CD8-positive, alpha-beta memory T cell (primary cell): ENCODE data around the gene CCDC91. TPM values are rescaled to one million over a fixed set of nuclear protein-coding genes. Genes with fewer than 3 reads are reported as not detected.
"Not testable (repeated sequence)": the region's sequence is repeated elsewhere in the genome, so short reads cannot be mapped to it uniquely, and the experiment has no call there.

Experiments
- CTCF ChIA-PET: fragments of 350-600 bp; sonication (Branson Sonifier 250); formaldehyde crosslinking; loops from one replicate; lab custom pipeline; 2021; ENCODE audit warnings: antibody characterized with exemption; lab: Charles Lee
- POLR2A ChIA-PET: fragments of 350-600 bp; sonication (Branson Sonifier 250); formaldehyde crosslinking; loops from one replicate; lab custom pipeline; 2021; ENCODE audit warnings: antibody characterized with exemption; lab: Charles Lee
- DNase-seq, 5 donors: peaks; one replicate each; pipeline versions ENCODE4 v3.0.0 to v3.0.0-alpha.2; 2020 to 2022; ENCODE audit warnings: mixed read lengths in 1 of 5
- H3K27ac ChIP-seq: one replicate; pipeline ENCODE4 v1.7.0; 2013; ENCODE audit warnings: low read depth, mild to moderate bottlenecking, low read length, moderate library complexity
- H3K27me3 ChIP-seq: 2 replicates; pipeline ENCODE4 v1.7.0; 2013; ENCODE audit warnings: low read length, mild to moderate bottlenecking; ENCODE audit not compliant: insufficient read depth, poor library complexity, severe bottlenecking
- H3K36me3 ChIP-seq: 2 replicates; pipeline ENCODE4 v1.7.0; 2013; ENCODE audit warnings: mild to moderate bottlenecking, low read length, moderate library complexity; ENCODE audit not compliant: insufficient read depth
- H3K4me1 ChIP-seq: 2 replicates; pipeline ENCODE4 v1.7.0; 2013; ENCODE audit warnings: mild to moderate bottlenecking, low read length, moderate library complexity; ENCODE audit not compliant: insufficient read depth
- H3K4me3 ChIP-seq: 2 replicates; pipeline ENCODE4 v1.7.0; 2013; ENCODE audit warnings: mild to moderate bottlenecking, low read length
- H3K9me3 ChIP-seq: 2 replicates; pipeline ENCODE4 v1.7.0; 2013; ENCODE audit warnings: mild to moderate bottlenecking, low read length
- H3K27ac Mint-ChIP-seq, 8 donors: one replicate each; pipeline ENCODE4 v1.8.0; 2020 to 2021; ENCODE audit warnings: mixed read lengths in 8 of 8, mild to moderate bottlenecking in 6 of 8, inconsistent platforms in 3 of 8, moderate library complexity in 3 of 8
- H3K27me3 Mint-ChIP-seq, 2 donors: one replicate each; pipeline ENCODE4 v1.8.0; 2020 to 2021; ENCODE audit warnings: mixed read lengths in 2 of 2, mild to moderate bottlenecking in 1 of 2, moderate library complexity in 1 of 2
- H3K36me3 Mint-ChIP-seq, 3 donors: one replicate each; pipeline ENCODE4 v1.8.0; 2020 to 2021; ENCODE audit warnings: mixed read lengths in 3 of 3, inconsistent platforms in 1 of 3, mild to moderate bottlenecking in 1 of 3
- H3K4me1 Mint-ChIP-seq, 3 donors: one replicate each; pipeline ENCODE4 v1.8.0; 2020 to 2021; ENCODE audit warnings: mixed read lengths in 3 of 3, inconsistent platforms in 1 of 3, mild to moderate bottlenecking in 1 of 3
- H3K4me3 Mint-ChIP-seq, 7 donors: one replicate each; pipeline ENCODE4 v1.8.0; 2020 to 2021; ENCODE audit warnings: mixed read lengths in 7 of 7, mild to moderate bottlenecking in 6 of 7, moderate library complexity in 4 of 7, inconsistent platforms in 2 of 7
- H3K9me3 Mint-ChIP-seq, 5 donors: one replicate each; pipeline ENCODE4 v1.8.0; 2020 to 2022; ENCODE audit warnings: mixed read lengths in 5 of 5, mild to moderate bottlenecking in 3 of 5, moderate library complexity in 2 of 5, inconsistent platforms in 1 of 5
- polyA plus RNA-seq: library from polyadenylated mRNA; unstranded; fragments of 300-500 nt; fragmentation: Illumina TruSeq; gene quantifications from one replicate; pipeline ENCODE4 v1.2.3, GENCODE V29; 2021
- total RNA-seq, 2 experiments: library from RNA; stranded (reverse); gene quantifications; one replicate each; pipeline ENCODE4 v1.2.3, GENCODE V29; 2021

CCDC91 gene
- total and polyA plus RNA-seq, 3 experiments from 2014 or later = 20.3 to 64.1 (median 23.2) TPM

DNA sequence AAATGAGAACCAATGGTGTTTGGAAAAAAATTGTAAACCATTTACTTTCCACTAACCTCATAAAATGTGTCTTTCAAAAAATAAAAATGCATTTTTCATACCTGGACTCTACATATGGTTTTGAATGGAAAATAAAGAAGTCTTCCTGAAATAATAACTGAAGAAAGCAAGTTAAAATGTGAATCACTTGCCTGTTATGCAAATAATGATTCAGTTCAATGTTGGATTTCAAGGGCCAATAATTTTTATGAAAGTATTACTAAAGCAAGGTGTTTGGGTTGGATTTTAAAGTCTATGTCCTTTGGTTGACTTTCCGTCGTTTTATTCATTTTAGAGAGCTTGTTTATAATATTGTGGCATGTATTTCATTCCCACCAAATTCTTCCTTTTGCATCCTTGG is 138.7 kb downstream of the CCDC91 start:
- Histone ChIP-seq H3K27ac (no peak overlapping the region), H3K9me3 (peaks cover 3% of the 10 kb centered on the region), H3K36me3 (no peaks in the 10 kb centered on the region), H3K4me3 (no peak overlapping the region), H3K27me3 (no peaks in the 10 kb centered on the region), H3K4me1 (no peaks in the 10 kb centered on the region)
- H3K4me3 Mint-ChIP-seq = no peak overlapping the region
- DNase-seq = no peak
- ChIA-PET CTCF (no interaction called here), POLR2A (no interaction called here)
- H3K4me1 Mint-ChIP-seq = peaks cover 0 to 7% (median 4%) of the 10 kb centered on the region in 3 donors
- peaks cover 28 to 42% (median 36%) of the 10 kb centered on the region in 3 donors for H3K36me3 Mint-ChIP-seq
- H3K9me3 Mint-ChIP-seq = peaks cover 0 to 7% (median 3%) of the 10 kb centered on the region in 5 donors
- H3K27me3 Mint-ChIP-seq = no peaks in the 10 kb centered on the region
- H3K27ac Mint-ChIP-seq = no peak overlapping the region

DNA sequence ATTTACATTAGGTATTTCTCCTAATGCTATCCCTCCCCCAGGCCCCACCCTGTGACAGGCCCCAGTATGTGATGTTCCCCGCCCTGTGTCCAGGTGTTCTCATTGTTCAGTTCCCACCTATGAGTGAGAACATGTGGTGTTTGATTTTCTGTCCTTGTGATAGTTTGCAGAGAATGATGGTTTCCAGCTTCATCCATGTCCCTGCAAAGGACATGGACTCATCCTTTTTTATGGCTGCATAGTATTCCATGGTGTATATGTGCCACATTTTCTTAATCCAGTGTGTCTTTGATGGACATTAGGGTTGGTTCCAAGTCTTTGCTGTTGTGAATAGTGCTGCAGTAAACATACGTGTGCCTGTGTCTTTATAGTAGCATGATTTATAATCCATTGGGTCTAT is 139.5 kb downstream of the CCDC91 start:
- CTCF ChIA-PET, H3K27me3 Mint-ChIP-seq, H3K4me3 ChIP-seq, H3K27me3 ChIP-seq, DNase-seq, H3K9me3 Mint-ChIP-seq, POLR2A ChIA-PET, H3K4me3 Mint-ChIP-seq, H3K27ac ChIP-seq, H3K36me3 ChIP-seq, H3K27ac Mint-ChIP-seq, H3K4me1 Mint-ChIP-seq, H3K9me3 ChIP-seq, H3K4me1 ChIP-seq: not testable (repeated sequence)
- H3K36me3 Mint-ChIP-seq = peaks cover 28 to 42% (median 36%) of the 10 kb centered on the region in 3 donors

DNA sequence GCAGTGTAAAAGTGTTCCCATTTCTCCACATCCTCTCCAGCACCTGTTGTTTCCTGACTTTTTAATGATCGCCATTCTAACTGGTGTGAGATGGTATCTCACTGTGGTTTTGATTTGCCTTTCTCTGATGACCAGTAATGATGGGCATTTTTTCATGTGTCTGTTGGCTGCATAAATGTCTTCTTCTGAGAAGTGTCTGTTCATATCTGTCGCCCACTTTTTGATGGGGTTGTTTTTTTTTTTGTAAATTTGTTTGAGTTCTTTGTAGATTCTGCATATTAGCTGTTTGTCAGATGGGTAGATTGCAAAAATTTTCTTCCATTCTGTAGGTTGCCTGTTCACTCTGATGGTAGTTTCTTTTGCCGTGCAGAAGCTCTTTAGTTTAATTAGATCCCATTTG is 140.0 kb downstream of the CCDC91 start:
- POLR2A ChIA-PET, H3K4me3 ChIP-seq, H3K27ac Mint-ChIP-seq, H3K4me1 ChIP-seq, H3K9me3 Mint-ChIP-seq, DNase-seq, H3K9me3 ChIP-seq, H3K4me1 Mint-ChIP-seq, H3K27me3 Mint-ChIP-seq, H3K27ac ChIP-seq, CTCF ChIA-PET, H3K36me3 ChIP-seq, H3K4me3 Mint-ChIP-seq, H3K27me3 ChIP-seq: not testable (repeated sequence)
- peaks cover 28 to 42% (median 36%) of the 10 kb centered on the region in 3 donors for H3K36me3 Mint-ChIP-seq

DNA sequence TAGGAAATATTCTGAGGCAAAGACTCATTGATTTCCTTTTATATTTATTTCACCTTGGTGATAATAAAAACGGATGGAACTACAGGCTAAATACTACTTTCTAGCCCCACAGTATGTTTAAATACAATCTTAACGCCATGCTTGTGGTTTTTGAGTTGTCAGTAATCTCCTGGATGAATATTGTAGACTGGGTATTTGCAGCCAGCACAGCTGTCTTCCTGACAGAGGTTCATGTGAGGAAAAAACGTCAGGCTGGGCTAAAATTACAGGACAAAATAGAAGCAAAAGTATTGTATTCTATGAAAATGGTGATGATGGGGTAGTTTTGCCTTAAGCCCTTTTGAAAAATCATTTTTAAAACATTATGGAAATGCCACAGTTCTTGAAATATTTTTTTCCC is 140.9 kb downstream of the CCDC91 start:
- peaks cover 3% of the 10 kb centered on the region for H3K9me3 ChIP-seq
- Mint-ChIP-seq H3K4me1 (peaks cover 0 to 7% (median 5%) of the 10 kb centered on the region in 3 donors), H3K27ac (no peak overlapping the region), H3K36me3 (peaks cover 26 to 42% (median 34%) of the 10 kb centered on the region in 3 donors), H3K9me3 (peaks cover 0 to 7% (median 3%) of the 10 kb centered on the region in 5 donors), H3K4me3 (no peak overlapping the region), H3K27me3 (no peaks in the 10 kb centered on the region)
- H3K36me3 ChIP-seq = no peaks in the 10 kb centered on the region
- H3K27me3 ChIP-seq = no peaks in the 10 kb centered on the region
- ChIA-PET POLR2A (no interaction called here), CTCF (no interaction called here)
- no peaks in the 10 kb centered on the region for H3K4me1 ChIP-seq
- no peak overlapping the region for H3K4me3 ChIP-seq
- no peak for DNase-seq
- H3K27ac ChIP-seq = no peak overlapping the region

DNA sequence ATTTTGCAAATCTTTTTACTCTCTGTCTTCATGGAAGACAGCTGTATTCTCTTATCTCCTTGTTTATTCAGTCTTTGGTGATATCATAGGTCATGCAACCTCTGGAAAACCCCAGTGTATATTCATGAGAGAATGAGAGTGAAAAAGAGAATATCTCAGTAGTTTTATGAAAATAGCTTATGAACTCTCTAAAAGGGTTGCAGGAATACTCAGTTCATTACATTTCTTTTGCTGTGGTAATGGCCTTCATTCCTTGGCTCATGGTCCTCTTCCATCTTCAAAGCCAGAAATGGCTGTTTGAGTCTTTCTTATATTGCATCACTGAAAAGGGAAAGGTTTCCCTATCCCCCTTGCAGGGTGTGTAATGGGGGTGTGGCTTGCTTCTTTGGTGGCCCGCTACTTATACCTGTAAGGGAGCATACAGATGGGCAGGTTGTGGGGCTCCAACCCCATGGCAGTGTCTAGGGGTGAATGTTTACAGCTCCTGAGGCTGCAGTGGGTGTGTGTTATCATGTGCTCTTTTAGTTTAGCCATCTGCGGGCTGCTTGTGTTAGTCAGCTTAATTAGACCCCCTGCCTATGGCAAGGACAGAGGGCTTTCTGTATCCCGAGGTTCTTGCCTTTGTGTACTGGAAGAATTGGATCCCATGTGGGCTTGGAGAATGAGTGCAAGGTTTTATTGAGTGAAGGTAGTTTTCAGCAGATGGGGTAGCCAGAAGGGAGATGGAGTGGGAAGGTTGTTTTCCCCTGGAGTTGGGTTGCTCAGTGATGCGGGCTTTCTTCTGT is 150.2 kb downstream of the CCDC91 start:
- Mint-ChIP-seq H3K27ac (no peak overlapping the region), H3K4me1 (peaks cover 5 to 12% (median 6%) of the 10 kb centered on the region in 3 donors), H3K36me3 (peaks cover 4 to 18% (median 4%) of the 10 kb centered on the region in 3 donors), H3K27me3 (no peaks in the 10 kb centered on the region), H3K4me3 (no peak overlapping the region), H3K9me3 (no peaks in the 10 kb centered on the region)
- Histone ChIP-seq H3K9me3 (no peaks in the 10 kb centered on the region), H3K27me3 (no peaks in the 10 kb centered on the region), H3K36me3 (no peaks in the 10 kb centered on the region), H3K4me1 (no peaks in the 10 kb centered on the region), H3K4me3 (no peak overlapping the region), H3K27ac (no peak overlapping the region)
- CTCF ChIA-PET = no interaction called here
- POLR2A ChIA-PET = no interaction called here
- DNase-seq = no peak

DNA sequence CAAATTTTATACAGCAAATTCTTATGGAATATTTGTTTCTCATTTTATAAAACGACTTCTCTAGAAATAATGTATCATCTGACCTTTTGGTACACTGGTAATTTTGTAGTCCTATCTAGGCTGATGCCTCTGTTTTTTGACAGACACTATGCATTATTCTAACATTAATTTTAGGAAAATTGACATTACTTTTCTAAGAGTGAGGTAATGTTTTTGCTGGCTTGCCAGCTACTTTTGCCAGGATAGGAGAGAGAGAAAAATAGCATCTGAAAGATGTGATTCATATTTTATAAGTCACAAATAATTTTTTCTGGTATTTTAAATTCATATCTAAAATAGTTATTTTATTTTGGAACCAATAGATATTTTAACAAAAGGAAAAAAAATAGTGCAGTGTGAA is 153.5 kb downstream of the CCDC91 start:
- ChIA-PET POLR2A (no interaction called here), CTCF (no interaction called here)
- H3K36me3 Mint-ChIP-seq = peaks cover 10 to 25% (median 12%) of the 10 kb centered on the region in 3 donors
- Histone ChIP-seq H3K9me3 (no peaks in the 10 kb centered on the region), H3K4me1 (no peaks in the 10 kb centered on the region), H3K36me3 (no peaks in the 10 kb centered on the region), H3K4me3 (no peak overlapping the region), H3K27me3 (no peaks in the 10 kb centered on the region), H3K27ac (no peak overlapping the region)
- H3K4me3 Mint-ChIP-seq = no peak overlapping the region
- H3K9me3 Mint-ChIP-seq = no peaks in the 10 kb centered on the region
- H3K27me3 Mint-ChIP-seq = no peaks in the 10 kb centered on the region
- DNase-seq = no peak
- H3K27ac Mint-ChIP-seq = no peak overlapping the region
- peaks cover 5 to 12% (median 6%) of the 10 kb centered on the region in 3 donors for H3K4me1 Mint-ChIP-seq

DNA sequence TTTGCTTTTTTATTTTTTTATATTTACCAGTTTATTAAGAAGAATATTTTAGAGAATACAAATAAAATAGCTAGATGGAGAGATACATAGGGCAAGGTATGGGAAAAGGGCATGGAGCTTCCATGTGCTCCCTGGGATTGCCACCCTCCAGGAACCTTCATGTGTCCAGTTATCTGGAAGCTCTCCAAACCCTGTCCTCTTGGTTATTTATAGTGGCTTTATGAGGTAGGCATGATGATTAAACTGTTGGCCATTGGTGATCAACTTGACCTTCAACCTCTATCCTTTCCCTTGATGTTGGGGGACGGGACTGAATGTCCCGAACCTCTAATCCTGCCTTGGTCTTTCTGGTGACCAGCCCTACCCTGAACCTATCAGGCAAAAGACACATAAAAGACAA is 156.3 kb downstream of the CCDC91 start:
- ChIA-PET CTCF (no interaction called here), POLR2A (no interaction called here)
- H3K27ac ChIP-seq = no peak overlapping the region
- H3K4me3 ChIP-seq = no peak overlapping the region
- no peaks in the 10 kb centered on the region for H3K4me1 ChIP-seq
- Mint-ChIP-seq H3K9me3 (no peaks in the 10 kb centered on the region), H3K36me3 (peaks cover 16 to 31% (median 22%) of the 10 kb centered on the region in 3 donors), H3K27me3 (no peaks in the 10 kb centered on the region), H3K4me1 (peaks cover 8 to 23% (median 8%) of the 10 kb centered on the region in 3 donors), H3K4me3 (no peak overlapping the region), H3K27ac (no peak overlapping the region)
- no peaks in the 10 kb centered on the region for H3K9me3 ChIP-seq
- H3K27me3 ChIP-seq = no peaks in the 10 kb centered on the region
- DNase-seq = no peak
- H3K36me3 ChIP-seq = no peaks in the 10 kb centered on the region

DNA sequence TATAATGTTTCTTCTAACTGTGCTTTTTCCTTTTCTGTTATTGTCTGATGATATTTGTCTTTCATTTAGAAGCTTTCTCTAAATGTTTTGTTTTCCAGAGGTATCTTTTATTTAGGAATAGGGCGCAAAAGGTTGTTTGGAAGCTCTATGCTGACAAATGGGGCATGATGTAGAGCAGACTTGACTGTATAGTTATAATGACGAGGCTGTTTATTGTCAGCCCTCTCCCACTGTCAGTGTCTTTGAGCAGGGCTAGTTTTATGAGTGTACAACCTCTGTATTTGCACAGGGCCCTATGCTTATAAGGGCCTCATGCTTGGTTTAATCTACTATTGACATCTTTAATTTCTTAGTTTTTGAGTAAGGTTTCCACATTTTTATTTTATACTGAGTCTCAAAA is 158.9 kb downstream of the CCDC91 start:
- Histone ChIP-seq H3K27me3 (no peaks in the 10 kb centered on the region), H3K9me3 (no peaks in the 10 kb centered on the region), H3K36me3 (peaks cover 5% of the 10 kb centered on the region), H3K4me3 (no peak overlapping the region), H3K4me1 (no peaks in the 10 kb centered on the region), H3K27ac (no peak overlapping the region)
- POLR2A ChIA-PET = no interaction called here
- H3K4me1 Mint-ChIP-seq = peaks cover 12 to 17% (median 16%) of the 10 kb centered on the region in 3 donors
- no peak for DNase-seq
- H3K27me3 Mint-ChIP-seq = no peaks in the 10 kb centered on the region
- H3K27ac Mint-ChIP-seq = no peak overlapping the region
- H3K36me3 Mint-ChIP-seq = peaks cover 32 to 52% (median 44%) of the 10 kb centered on the region in 3 donors
- CTCF ChIA-PET = no interaction called here
- no peak overlapping the region for H3K4me3 Mint-ChIP-seq
- peaks cover 0 to 3% (median 0%) of the 10 kb centered on the region in 5 donors for H3K9me3 Mint-ChIP-seq
